OCI-LY1 (cell line): ENCODE results near the gene TRIP12.

Experiments used
- CTCF ChIP-seq: fragments of 200-600 bp; sonication (generic), shearing (Covaris generic); IDR thresholded peaks from 2 replicates; pipeline ENCODE4 v1.5.1; 2017; ENCODE audit warnings: mild to moderate bottlenecking, antibody characterized with exemption, low read length, moderate library complexity, mixed read lengths
- EZH2 ChIP-seq: fragments of 200-600 bp; sonication (generic), shearing (Covaris generic); IDR thresholded peaks from 2 replicates; pipeline ENCODE4 v1.8.0; 2017; ENCODE audit warnings: borderline replicate concordance, mixed run types, mild to moderate bottlenecking, antibody characterized with exemption, low read length, moderate library complexity, mixed read lengths

GRCh38 chr2:229969921-229970320 is 48.1 kb upstream of the TRIP12 start:
- TF ChIP-seq CTCF (no peak), EZH2 (no peak)
